CD4-positive, alpha-beta T cell (primary cell): Measurements from ENCODE around the gene RAD51AP1. TPM values are rescaled to one million over a fixed set of nuclear protein-coding genes. Genes with fewer than 3 reads are reported as not detected.

Source experiments
- ATAC-seq: fragments of 200-7000 bp; cut with Tn5 transposase; one replicate; pipeline ENCODE4 v1.10.0; 2022; ENCODE audit warnings: mild to moderate bottlenecking; ENCODE audit not compliant: poor library complexity
- CTCF ChIA-PET: fragments of 350-600 bp; sonication (Branson Sonifier 250); formaldehyde crosslinking; loops from one replicate; lab custom pipeline; 2021; ENCODE audit warnings: antibody characterized with exemption, inconsistent platforms; lab: Charles Lee
- POLR2A ChIA-PET: fragments of 350-600 bp; sonication (Branson Sonifier 250); formaldehyde crosslinking; loops from one replicate; lab custom pipeline; 2021; ENCODE audit warnings: antibody characterized with exemption, inconsistent platforms; lab: Charles Lee
- DNase-seq, 14 experiments: peaks; one replicate each; pipeline ENCODE4 v3.0.0-alpha.2; 2013 to 2020; ENCODE audit warnings: mixed read lengths in 2 of 14
- H3K27ac ChIP-seq, 2 donors: one replicate each; pipeline versions ENCODE4 v1.5.1 to v1.7.0; 2013; ENCODE audit warnings: low read length in 2 of 2, low read depth in 1 of 2, mild to moderate bottlenecking in 1 of 2
- H3K27me3 ChIP-seq, 2 experiments: 1 replicate in 1 of 2; 2 replicates in 1 of 2; pipeline versions ENCODE4 v1.6.1 to v1.7.0; 2013; ENCODE audit warnings: low read length in 2 of 2, control low read depth in 1 of 2, mild to moderate bottlenecking in 1 of 2, moderate library complexity in 1 of 2; ENCODE audit not compliant: insufficient read depth in 2 of 2, control insufficient read depth in 1 of 2
- H3K36me3 ChIP-seq: one replicate; pipeline ENCODE4 v1.6.1; 2013; ENCODE audit warnings: low read length, control low read depth; ENCODE audit not compliant: insufficient read depth
- H3K4me1 ChIP-seq: one replicate; pipeline ENCODE4 v1.6.1; 2013; ENCODE audit warnings: low read length, control low read depth; ENCODE audit not compliant: insufficient read depth
- H3K4me3 ChIP-seq: one replicate; pipeline ENCODE4 v1.5.1; 2013; ENCODE audit warnings: mild to moderate bottlenecking, low read length, moderate library complexity
- H3K9me3 ChIP-seq, 2 experiments: 1 replicate in 1 of 2; 2 replicates in 1 of 2; pipeline versions ENCODE4 v1.6.1 to v1.7.0; 2013; ENCODE audit warnings: low read length in 2 of 2, mild to moderate bottlenecking in 2 of 2, control low read depth in 1 of 2, moderate library complexity in 1 of 2; ENCODE audit not compliant: control insufficient read depth in 1 of 2, insufficient read depth in 1 of 2
- H3K27ac Mint-ChIP-seq: one replicate; pipeline ENCODE4 v1.8.0; 2020; ENCODE audit warnings: mixed read lengths
- H3K27me3 Mint-ChIP-seq: one replicate; pipeline ENCODE4 v1.8.0; 2021; ENCODE audit warnings: mixed read lengths
- H3K36me3 Mint-ChIP-seq: one replicate; pipeline ENCODE4 v1.8.0; 2021; ENCODE audit warnings: low read depth, mixed read lengths
- H3K4me1 Mint-ChIP-seq: one replicate; pipeline ENCODE4 v1.8.0; 2021; ENCODE audit warnings: low read depth, mixed read lengths
- H3K4me3 Mint-ChIP-seq: one replicate; pipeline ENCODE4 v1.8.0; 2020; ENCODE audit warnings: mild to moderate bottlenecking, mixed read lengths
- H3K9me3 Mint-ChIP-seq: one replicate; pipeline ENCODE4 v1.8.0; 2020; ENCODE audit warnings: mixed read lengths
- intact Hi-C, 2 experiments: fragments of 100-400 bp; cut with DNase I in 1 of 2; cut with micrococcal nuclease in 1 of 2; formaldehyde crosslinking; loops; one replicate each; pipeline versions ENCODE4 v1.15.1 to v1.9.0; 2023 to 2025; cut with DNase I, micrococcal nuclease
- total RNA-seq, 174 experiments: library from RNA in 2 of 174; stranded (reverse) in 2 of 174; gene quantifications; one replicate each; pipeline ENCODE4 v1.2.3 and lab custom pipeline; 2021 to 2026
- TF ChIP-seq, protein P1 (sequence below): fragments of 200-600 bp; IDR thresholded peaks from one replicate; pipeline ENCODE4 v1.8.0; 2022; ENCODE audit warnings: antibody characterized with exemption, mild to moderate bottlenecking

The RAD51AP1 gene
- total RNA-seq, 2 experiments from 2014 or later, result 0.45 to 0.93 TPM

DNA sequence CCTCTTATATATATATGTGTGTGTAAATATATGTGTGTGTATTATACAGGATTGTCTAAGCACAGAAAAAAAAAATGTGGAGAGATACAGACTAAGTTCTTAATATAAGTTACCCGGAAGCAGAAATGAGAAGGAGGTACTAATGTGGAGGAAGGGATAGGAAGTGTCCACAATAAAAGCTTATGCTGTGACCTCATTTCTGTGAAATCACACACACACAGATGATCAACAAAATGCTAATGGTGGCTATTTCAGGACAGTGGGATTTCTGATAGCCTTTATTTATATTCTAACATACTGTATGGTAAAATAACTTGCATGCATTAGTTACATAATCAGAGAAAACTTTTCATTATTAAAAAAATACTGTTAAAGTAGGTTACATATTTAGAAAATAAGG lies 8.5 kb upstream of the RAD51AP1 start:
- H3K4me1 ChIP-seq, result peaks cover 12% of the 10 kb centered on the region
- Mint-ChIP-seq H3K27me3 (no peaks in the 10 kb centered on the region), H3K27ac (no peak overlapping the region), H3K4me1 (peaks cover 5% of the 10 kb centered on the region), H3K36me3 (peaks cover 47% of the 10 kb centered on the region), H3K4me3 (peak overlapping the region; percentile 60), H3K9me3 (no peaks in the 10 kb centered on the region)
- ATAC-seq (no peak), DNase-seq (no peak)
- no peak overlapping the region for H3K27ac ChIP-seq
- ChIA-PET POLR2A (interaction anchor here (1.8 kb wide), 1 partner anchor 23 kb away, joined by 13 read pairs; no protein-coding TSS in a partner anchor), CTCF (no interaction called here)
- no peaks in the 10 kb centered on the region for H3K9me3 ChIP-seq
- no peak overlapping the region for H3K4me3 ChIP-seq
- intact Hi-C loops, result loop anchor here (10.0 kb wide), 1 partner anchor 655 kb away; the partner anchor contains the start of gene PARP11 (in 2 of the 2)
- H3K36me3 ChIP-seq, result peaks cover 46% of the 10 kb centered on the region
- TF ChIP-seq, protein P1, sequence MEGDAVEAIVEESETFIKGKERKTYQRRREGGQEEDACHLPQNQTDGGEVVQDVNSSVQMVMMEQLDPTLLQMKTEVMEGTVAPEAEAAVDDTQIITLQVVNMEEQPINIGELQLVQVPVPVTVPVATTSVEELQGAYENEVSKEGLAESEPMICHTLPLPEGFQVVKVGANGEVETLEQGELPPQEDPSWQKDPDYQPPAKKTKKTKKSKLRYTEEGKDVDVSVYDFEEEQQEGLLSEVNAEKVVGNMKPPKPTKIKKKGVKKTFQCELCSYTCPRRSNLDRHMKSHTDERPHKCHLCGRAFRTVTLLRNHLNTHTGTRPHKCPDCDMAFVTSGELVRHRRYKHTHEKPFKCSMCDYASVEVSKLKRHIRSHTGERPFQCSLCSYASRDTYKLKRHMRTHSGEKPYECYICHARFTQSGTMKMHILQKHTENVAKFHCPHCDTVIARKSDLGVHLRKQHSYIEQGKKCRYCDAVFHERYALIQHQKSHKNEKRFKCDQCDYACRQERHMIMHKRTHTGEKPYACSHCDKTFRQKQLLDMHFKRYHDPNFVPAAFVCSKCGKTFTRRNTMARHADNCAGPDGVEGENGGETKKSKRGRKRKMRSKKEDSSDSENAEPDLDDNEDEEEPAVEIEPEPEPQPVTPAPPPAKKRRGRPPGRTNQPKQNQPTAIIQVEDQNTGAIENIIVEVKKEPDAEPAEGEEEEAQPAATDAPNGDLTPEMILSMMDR, result no peak
- no peaks in the 10 kb centered on the region for H3K27me3 ChIP-seq

DNA sequence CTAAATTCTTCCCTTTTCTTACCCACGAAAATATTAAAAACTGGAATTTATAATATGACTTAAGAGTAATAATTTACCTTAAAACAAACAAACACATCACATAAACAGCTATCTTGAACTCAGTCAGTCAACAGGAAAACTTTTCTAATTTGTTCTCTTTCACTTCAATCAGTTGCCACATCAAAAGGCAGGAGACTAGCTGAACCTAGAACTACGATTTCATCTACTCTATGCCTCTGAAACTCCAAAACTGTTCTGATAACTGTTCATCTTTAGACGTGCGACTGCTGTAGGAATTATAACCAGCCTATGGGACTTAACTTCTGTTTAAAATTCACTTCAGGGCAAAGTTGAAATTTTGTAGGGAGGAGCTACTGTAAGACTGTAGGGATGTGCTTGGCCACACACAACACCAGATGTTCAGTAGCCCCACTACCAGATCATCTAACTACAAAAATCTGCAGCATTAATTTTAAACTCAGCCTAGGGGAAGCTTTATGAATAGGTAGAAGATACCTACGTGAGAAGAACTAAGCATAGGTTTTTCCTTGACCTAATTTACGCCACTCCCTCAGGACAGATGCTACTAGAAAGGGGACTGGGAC lies 7.6 kb upstream of the RAD51AP1 start:
- H3K27ac ChIP-seq, result no peak overlapping the region
- ChIA-PET CTCF (interaction anchor here (1.0 to 1.4 kb wide), 2 partner anchors 10 to 37 kb away, joined by 3 read pairs; no protein-coding TSS in a partner anchor), POLR2A (interaction anchor here (0.7 to 1.8 kb wide), 7 partner anchors 9 to 1610 kb away, joined by 3 to 13 read pairs (median 3); partner anchors contain the start of genes AKAP3 and NDUFA9)
- Mint-ChIP-seq H3K4me3 (no peak overlapping the region), H3K27ac (no peak overlapping the region), H3K36me3 (peaks cover 44% of the 10 kb centered on the region), H3K27me3 (no peaks in the 10 kb centered on the region), H3K4me1 (peaks cover 5% of the 10 kb centered on the region), H3K9me3 (no peaks in the 10 kb centered on the region)
- no peak overlapping the region for H3K4me3 ChIP-seq
- TF ChIP-seq, protein P1, result no peak
- peaks cover 12% of the 10 kb centered on the region for H3K4me1 ChIP-seq
- peaks cover 44% of the 10 kb centered on the region for H3K36me3 ChIP-seq
- DNase-seq, result peak in 3 of 14 experiments; percentile 31 to 37 (median 31)
- H3K27me3 ChIP-seq, result no peaks in the 10 kb centered on the region
- ATAC-seq, result peak; percentile 77
- no peaks in the 10 kb centered on the region for H3K9me3 ChIP-seq
- intact Hi-C loops, result loop anchor here (10.0 kb wide), 1 partner anchor 656 kb away; the partner anchor contains the start of gene PARP11 (in 2 of the 2)

DNA sequence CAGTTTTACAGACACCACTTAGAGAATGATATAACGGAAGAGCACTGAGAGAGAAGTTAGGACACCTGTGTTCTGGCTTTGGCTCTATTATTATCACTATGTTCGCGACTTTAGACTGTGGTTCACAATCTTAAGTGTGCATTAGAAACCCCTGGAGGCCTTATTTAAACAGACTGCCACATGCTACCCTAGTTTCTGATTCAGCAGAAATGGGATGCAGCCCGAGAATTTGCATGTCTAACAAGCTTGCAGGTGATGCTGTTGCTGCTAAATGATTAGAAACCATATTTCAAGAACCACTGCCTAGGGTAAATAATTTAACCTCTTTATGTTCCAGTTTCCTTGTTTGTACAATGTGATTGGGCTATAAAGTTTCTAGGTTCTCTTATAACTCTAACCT lies 3.6 kb upstream of the RAD51AP1 start:
- Mint-ChIP-seq H3K4me1 (peaks cover 36% of the 10 kb centered on the region), H3K4me3 (no peak overlapping the region), H3K9me3 (no peaks in the 10 kb centered on the region), H3K36me3 (peaks cover 34% of the 10 kb centered on the region), H3K27me3 (no peaks in the 10 kb centered on the region), H3K27ac (no peak overlapping the region)
- TF ChIP-seq, protein P1, result no peak
- ChIA-PET POLR2A (interaction anchor here (0.6 kb wide), 1 partner anchor 505 kb away, joined by 3 read pairs; no protein-coding TSS in a partner anchor), CTCF (interaction anchor here (1.6 kb wide), 1 partner anchor 11 kb away, joined by 3 read pairs; no protein-coding TSS in a partner anchor)
- intact Hi-C loops, result loop anchor here (5.0 to 10.0 kb wide), 3 partner anchors 43 to 660 kb away; partner anchors contain the start of genes PARP11 (in 2 of the 2) and TIGAR (in 1 of the 2)
- DNase-seq, result no peak
- Histone ChIP-seq H3K27me3 (no peaks in the 10 kb centered on the region), H3K4me3 (no peak overlapping the region), H3K36me3 (peaks cover 32% of the 10 kb centered on the region), H3K27ac (no peak overlapping the region), H3K4me1 (peaks cover 18% of the 10 kb centered on the region), H3K9me3 (no peaks in the 10 kb centered on the region)
- ATAC-seq, result no peak
